Endothelial cell of umbilical vein (primary cell): ENCODE data around the gene MYOF.

ENCODE experiments used
- EZH2 ChIP-seq: IDR thresholded peaks from 2 replicates; pipeline ENCODE4 v1.6.1; 2012; ENCODE audit warnings: borderline replicate concordance, low read depth, mild to moderate bottlenecking, moderate library complexity, low read length, inconsistent platforms; ENCODE audit not compliant: severe bottlenecking
- POLR2A ChIP-seq: IDR thresholded peaks from 2 replicates; pipeline ENCODE4 v1.6.1; 2012; ENCODE audit warnings: low read depth, mild to moderate bottlenecking, control low read depth, low read length
- POLR2AphosphoS5 ChIP-seq: IDR thresholded peaks from 2 replicates; pipeline ENCODE4 v1.6.1; 2012; ENCODE audit warnings: low read depth, mild to moderate bottlenecking, control low read depth, low read length, moderate library complexity; ENCODE audit not compliant: insufficient read depth
- TF ChIP-seq, protein P1 (sequence below), 2 donors: IDR thresholded peaks; 1 replicate in 1 of 2; 2 replicates in 1 of 2; pipeline ENCODE4 v1.5.1; 2011; ENCODE audit warnings: low read length in 2 of 2, mild to moderate bottlenecking in 2 of 2, moderate library complexity in 2 of 2, control low read depth in 1 of 2, inconsistent platforms in 1 of 2, low read depth in 1 of 2; ENCODE audit not compliant: insufficient read depth in 1 of 2; ENCODE audit errors: extremely low read depth in 1 of 2

DNA sequence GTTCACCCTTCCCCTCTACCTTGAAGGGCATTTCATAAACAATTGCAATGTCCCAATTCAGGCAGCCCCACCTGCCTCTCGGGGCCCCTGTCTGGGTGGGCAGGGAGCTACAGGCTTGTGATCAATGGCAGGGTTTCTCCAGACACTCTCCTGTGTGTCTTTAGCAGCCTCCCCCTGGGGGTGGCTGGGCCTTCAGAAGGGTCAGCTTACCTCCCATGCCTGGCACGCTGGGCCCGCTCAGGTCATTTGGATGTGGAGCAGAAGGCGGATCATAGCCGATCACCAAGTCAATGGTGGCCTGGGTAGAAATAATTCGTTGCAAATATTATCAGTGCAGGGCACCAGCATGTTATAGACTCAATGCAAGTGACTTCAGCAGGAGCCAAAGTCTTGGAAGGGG, 56.3 kb downstream of the MYOF start:
- TF ChIP-seq, protein P1, sequence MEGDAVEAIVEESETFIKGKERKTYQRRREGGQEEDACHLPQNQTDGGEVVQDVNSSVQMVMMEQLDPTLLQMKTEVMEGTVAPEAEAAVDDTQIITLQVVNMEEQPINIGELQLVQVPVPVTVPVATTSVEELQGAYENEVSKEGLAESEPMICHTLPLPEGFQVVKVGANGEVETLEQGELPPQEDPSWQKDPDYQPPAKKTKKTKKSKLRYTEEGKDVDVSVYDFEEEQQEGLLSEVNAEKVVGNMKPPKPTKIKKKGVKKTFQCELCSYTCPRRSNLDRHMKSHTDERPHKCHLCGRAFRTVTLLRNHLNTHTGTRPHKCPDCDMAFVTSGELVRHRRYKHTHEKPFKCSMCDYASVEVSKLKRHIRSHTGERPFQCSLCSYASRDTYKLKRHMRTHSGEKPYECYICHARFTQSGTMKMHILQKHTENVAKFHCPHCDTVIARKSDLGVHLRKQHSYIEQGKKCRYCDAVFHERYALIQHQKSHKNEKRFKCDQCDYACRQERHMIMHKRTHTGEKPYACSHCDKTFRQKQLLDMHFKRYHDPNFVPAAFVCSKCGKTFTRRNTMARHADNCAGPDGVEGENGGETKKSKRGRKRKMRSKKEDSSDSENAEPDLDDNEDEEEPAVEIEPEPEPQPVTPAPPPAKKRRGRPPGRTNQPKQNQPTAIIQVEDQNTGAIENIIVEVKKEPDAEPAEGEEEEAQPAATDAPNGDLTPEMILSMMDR (IDR thresholded peaks at IDR 0.05; ENCODE audit: extremely low read depth in 1 of 2, insufficient read depth in 1 of 2, low read depth in 1 of 2, low read length in 2 of 2), result no peak
- no peak for TF ChIP-seq POLR2A
- no peak for TF ChIP-seq EZH2
- no peak for TF ChIP-seq POLR2AphosphoS5
